ENCODE measurements around the gene CSF1R. TPM values are rescaled to one million over a fixed set of nuclear protein-coding genes. Genes with fewer than 3 reads are reported as not detected.

CSF1R gene
- total RNA-seq, 1 donor from 2014 or later: 11.9 TPM

- intact Hi-C loops (cut with DNase I): no loop called here
Measured at GRCh38 chr5:150015415-150015814, 70.9 kb downstream of the CSF1R start.

GRCh38 chr5:150014456-150014855 is 71.9 kb downstream of the CSF1R start:
- intact Hi-C loops (cut with DNase I): no loop called here
- DNase-seq (ENCODE audit: low spot score): no peak

More at GRCh38 chr5:150015415-150015814, 70.9 kb downstream of the CSF1R start:
- DNase-seq (ENCODE audit: low spot score): no peak

- DNase-seq (ENCODE audit: low spot score): no peak
- intact Hi-C loops (cut with DNase I): no loop called here
Measured at GRCh38 chr5:150013931-150014330, 72.4 kb downstream of the CSF1R start.

- DNase-seq (ENCODE audit: low spot score): no peak
- intact Hi-C loops (cut with DNase I): no loop called here
Measured at GRCh38 chr5:150009671-150010387, 76.5 kb downstream of the CSF1R start.

- no peak for DNase-seq (ENCODE audit: low spot score)
- intact Hi-C loops (cut with DNase I): no loop called here
Measured at GRCh38 chr5:150007050-150007449, 79.3 kb downstream of the CSF1R start.

GRCh38 chr5:150006318-150006717 is 80.0 kb downstream of the CSF1R start:
- DNase-seq (ENCODE audit: low spot score): no peak
- intact Hi-C loops (cut with DNase I): no loop called here

Other genes with a start within 250 kb of the CSF1R start
- 0.13 TPM for gene PDE6A, start 141.8 kb downstream of the CSF1R start, total RNA-seq
- 5.8 TPM for gene SLC26A2, start 125.8 kb downstream of the CSF1R start, total RNA-seq
- 2.7 TPM for gene TIGD6, start 85.9 kb downstream of the CSF1R start, total RNA-seq
- gene HMGXB3, start 85.8 kb downstream of the CSF1R start, total RNA-seq: 17.6 TPM
- 54.6 TPM for gene PDGFRB, start 69.3 kb upstream of the CSF1R start, total RNA-seq
- 0.16 TPM for gene CDX1, start 80.2 kb upstream of the CSF1R start, total RNA-seq
- gene SLC6A7, start 103.5 kb upstream of the CSF1R start, total RNA-seq: not detected
- 22.7 TPM for gene CAMK2A, start 203.2 kb upstream of the CSF1R start, total RNA-seq
- 0.38 TPM for gene ARSI, start 216.4 kb upstream of the CSF1R start, total RNA-seq